Stimulated activated CD4-positive, alpha-beta T cell treated with anti-CD3 and anti-CD28 coated beads, Interleukin-12 subunit alpha, Interleukin-12 subunit beta, amount 100 ng/mL, for 48 hours (primary cell): Measurements from ENCODE around the gene SERTAD2.

Experiments used
- DNase-seq, 3 donors: peaks; one replicate each; pipeline ENCODE4 v3.0.0-alpha.2; 2020; ENCODE audit warnings: low read depth in 2 of 3, low spot score in 1 of 3

Gene SERTAD2

GRCh38 chr2:64609942-64610281 is 43.8 kb downstream of the SERTAD2 start:
- no peak for DNase-seq

- peak; percentile 27 to 59 (median 45) for DNase-seq
Measured at GRCh38 chr2:64609227-64609941, 44.3 kb downstream of the SERTAD2 start.

- no peak for DNase-seq
Measured at GRCh38 chr2:64608867-64609226, 44.9 kb downstream of the SERTAD2 start.

- DNase-seq = no peak
Measured at GRCh38 chr2:64607381-64608304, 46.1 kb downstream of the SERTAD2 start.

GRCh38 chr2:64606479-64607363 is 47.0 kb downstream of the SERTAD2 start:
- peak; percentile 80 to 90 (median 81) for DNase-seq

- DNase-seq = no peak
Measured at GRCh38 chr2:64605991-64606478, 47.7 kb downstream of the SERTAD2 start.

GRCh38 chr2:64605026-64605471 is 48.7 kb downstream of the SERTAD2 start:
- no peak for DNase-seq

GRCh38 chr2:64604155-64604554 is 49.6 kb downstream of the SERTAD2 start:
- no peak for DNase-seq

- DNase-seq = no peak
Measured at GRCh38 chr2:64602436-64602835, 51.3 kb downstream of the SERTAD2 start.

- no peak for DNase-seq
Measured at GRCh38 chr2:64601785-64602391, 51.8 kb downstream of the SERTAD2 start.

- DNase-seq = no peak
Measured at GRCh38 chr2:64601034-64601754, 52.5 kb downstream of the SERTAD2 start.

- DNase-seq = no peak
Measured at GRCh38 chr2:64599469-64599868, 54.2 kb downstream of the SERTAD2 start.

- no peak for DNase-seq
Measured at GRCh38 chr2:64598226-64598625, 55.5 kb downstream of the SERTAD2 start.

- DNase-seq = no peak
Measured at GRCh38 chr2:64595397-64596176, 58.1 kb downstream of the SERTAD2 start.

GRCh38 chr2:64594226-64594989 is 59.3 kb downstream of the SERTAD2 start:
- DNase-seq = no peak

GRCh38 chr2:64593035-64593655 is 60.6 kb downstream of the SERTAD2 start:
- no peak for DNase-seq

- no peak for DNase-seq
Measured at GRCh38 chr2:64591188-64591587, 62.5 kb downstream of the SERTAD2 start.

GRCh38 chr2:64587561-64587960 is 66.2 kb downstream of the SERTAD2 start:
- DNase-seq = no peak
